HG02798 (cell line): Measurements from ENCODE around the gene NEDD8.
A peak's percentile ranks its signal among the peaks of the same experiment; 100 is the strongest.

ENCODE experiments used
- ATAC-seq: cut with Tn5 transposase; IDR thresholded peaks from one replicate; pipeline ENCODE4 v1.9.1; 2021; ENCODE audit warnings: mild to moderate bottlenecking; ENCODE audit not compliant: unreplicated experiment, poor library complexity

Gene NEDD8

GRCh38 chr14:24184104-24184970 lies 47.8 kb downstream of the NEDD8 start:
- ATAC-seq = no peak

GRCh38 chr14:24183014-24183481 lies 49.1 kb downstream of the NEDD8 start:
- ATAC-seq = no peak

- no peak for ATAC-seq
Observed at GRCh38 chr14:24182110-24182882, 49.9 kb downstream of the NEDD8 start.

GRCh38 chr14:24181371-24182077 lies 50.6 kb downstream of the NEDD8 start:
- ATAC-seq = no peak

GRCh38 chr14:24179961-24180796 lies 52.0 kb downstream of the NEDD8 start:
- no peak for ATAC-seq

- ATAC-seq = no peak
Observed at GRCh38 chr14:24179294-24179960, 52.7 kb downstream of the NEDD8 start.

GRCh38 chr14:24178399-24179178 lies 53.6 kb downstream of the NEDD8 start:
- ATAC-seq = no peak

GRCh38 chr14:24177891-24178290 lies 54.3 kb downstream of the NEDD8 start:
- no peak for ATAC-seq

GRCh38 chr14:24177041-24177825 lies 54.9 kb downstream of the NEDD8 start:
- ATAC-seq = no peak

GRCh38 chr14:24176599-24176998 lies 55.6 kb downstream of the NEDD8 start:
- ATAC-seq = no peak

GRCh38 chr14:24172871-24173281 lies 59.3 kb downstream of the NEDD8 start:
- ATAC-seq = no peak

GRCh38 chr14:24172261-24172860 lies 59.8 kb downstream of the NEDD8 start:
- ATAC-seq = no peak

- peak; percentile 76 for ATAC-seq
Observed at GRCh38 chr14:24171422-24172260, 60.5 kb downstream of the NEDD8 start, which contains the start of gene REC8. Gene REC8, plus strand, starts transcription at chr14:24172080. Its CDS starts 473 bp downstream, at chr14:24172553.

GRCh38 chr14:24167469-24168114 lies 64.6 kb downstream of the NEDD8 start:
- ATAC-seq = no peak
